Measurements from ENCODE around the gene PIGN. TPM values are rescaled to one million over a fixed set of nuclear protein-coding genes. Genes with fewer than 3 reads are reported as not detected.

PIGN gene
- polyA plus RNA-seq, 1 donor from 2014 or later, result 8.7 TPM

DNA sequence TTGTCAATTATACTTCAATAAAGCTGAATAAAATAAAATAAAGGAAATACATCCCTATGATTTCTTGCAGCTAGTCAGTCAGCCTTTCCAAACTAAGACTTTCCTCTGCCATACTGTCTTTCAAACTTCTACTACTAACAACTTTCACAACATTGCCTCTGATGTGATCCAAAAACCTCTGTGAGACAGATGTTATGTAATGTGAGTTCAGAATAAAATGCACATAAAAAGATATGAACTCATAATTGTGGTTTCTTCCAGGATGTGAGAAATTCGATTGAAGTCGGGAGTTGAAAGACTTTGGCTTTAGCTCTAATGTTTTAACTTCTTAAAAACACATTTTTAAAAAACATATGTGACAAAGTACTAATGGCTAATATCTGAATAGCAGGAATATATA, 98.7 kb downstream of the PIGN start:
- Histone ChIP-seq H3K9ac (ENCODE audit: low read length) (no peak overlapping the region), H3K9me3 (ENCODE audit: low read length) (no peaks in the 10 kb centered on the region), H3K4me2 (ENCODE audit: low read length) (no peak overlapping the region), H3F3A (ENCODE audit: insufficient read depth, low read length, poor library complexity, severe bottlenecking) (no peaks in the 10 kb centered on the region), H3K9me2 (ENCODE audit: insufficient read depth, low read length) (no peaks in the 10 kb centered on the region), H3K27me3 (ENCODE audit: insufficient read depth, low read depth, low read length) (no peaks in the 10 kb centered on the region), H2AFZ (ENCODE audit: low read depth, low read length) (no peak overlapping the region), H3K79me2 (replicated peaks; ENCODE audit: insufficient read depth, low read length) (no peaks in the 10 kb centered on the region), H3K4me3 (ENCODE audit: low read length) (no peak overlapping the region), H4K20me1 (ENCODE audit: insufficient read depth) (no peaks in the 10 kb centered on the region), H3K36me3 (ENCODE audit: insufficient read depth, low read length) (no peaks in the 10 kb centered on the region), H3K27ac (ENCODE audit: low read length) (no peak overlapping the region)
- TF ChIP-seq EP300 (conservative IDR thresholded peaks at IDR 0.05; ENCODE audit: poor library complexity, severe bottlenecking) (no peak), TAF1 (IDR thresholded peaks at IDR 0.05; ENCODE audit: low read depth) (no peak), RAD21 (conservative IDR thresholded peaks at IDR 0.05) (no peak), SMC3 (conservative IDR thresholded peaks at IDR 0.05; ENCODE audit: poor library complexity) (no peak), EZH2 (IDR thresholded peaks at IDR 0.05; ENCODE audit: borderline replicate concordance, insufficient read depth, low read length, poor library complexity, severe bottlenecking) (no peak), POLR2AphosphoS5 (IDR thresholded peaks at IDR 0.05) (no peak)

DNA sequence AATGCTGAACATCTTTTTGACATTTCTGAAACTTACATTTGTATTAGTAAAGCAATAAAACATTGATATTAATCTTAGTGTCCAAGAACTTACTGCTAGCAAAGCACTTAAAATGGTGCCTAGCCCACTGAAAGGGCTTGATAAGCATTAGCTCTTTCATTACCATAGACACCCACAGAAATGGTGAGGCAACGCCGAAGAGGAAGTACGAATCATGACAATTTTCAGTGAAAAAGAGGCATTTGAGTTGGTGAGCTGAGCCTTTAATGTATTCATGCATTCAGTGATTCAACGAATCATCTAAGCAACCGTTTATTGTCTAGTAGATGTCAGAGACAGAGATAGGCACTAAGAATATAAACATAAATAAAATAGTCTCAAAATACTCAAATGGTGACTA, 101.1 kb downstream of the PIGN start:
- no peaks in the 10 kb centered on the region for H3K36me3 ChIP-seq (ENCODE audit: insufficient read depth, low read length)
- H3K27me3 ChIP-seq (ENCODE audit: insufficient read depth, low read depth, low read length), result no peaks in the 10 kb centered on the region

DNA sequence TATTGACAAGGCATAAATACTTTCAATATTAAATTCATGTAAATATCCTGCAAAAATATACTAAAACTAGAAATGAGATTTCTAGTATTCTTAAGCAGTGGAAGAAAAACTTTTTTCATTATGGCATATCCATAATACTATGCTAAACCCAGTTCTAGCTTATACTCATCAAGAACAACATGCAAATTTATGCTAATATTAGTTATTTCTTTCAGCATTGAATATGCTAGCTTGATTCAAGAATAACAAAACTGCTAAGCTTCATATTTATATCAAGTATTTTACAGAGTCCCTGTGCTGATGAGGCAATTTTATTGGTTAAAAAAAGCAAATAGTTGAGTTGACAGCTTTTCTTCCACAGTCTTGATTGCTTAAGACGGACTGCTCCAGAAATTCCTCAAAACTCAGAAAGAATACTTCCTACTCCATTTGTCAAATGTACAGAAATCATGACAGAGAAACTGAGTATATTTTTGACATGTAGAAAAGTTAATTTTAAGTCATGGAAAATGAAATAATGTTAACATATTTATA, 105.0 kb downstream of the PIGN start:
- H3K27ac ChIP-seq (ENCODE audit: low read length), result no peak overlapping the region
- no peaks in the 10 kb centered on the region for H3K79me2 ChIP-seq (replicated peaks; ENCODE audit: insufficient read depth, low read length)
- TF ChIP-seq POLR2AphosphoS5 (IDR thresholded peaks at IDR 0.05) (no peak), TAF1 (IDR thresholded peaks at IDR 0.05; ENCODE audit: low read depth) (no peak), MXI1 (conservative IDR thresholded peaks at IDR 0.05; ENCODE audit: poor library complexity, severe bottlenecking) (no peak), EP300 (conservative IDR thresholded peaks at IDR 0.05; ENCODE audit: poor library complexity, severe bottlenecking) (no peak), RAD21 (conservative IDR thresholded peaks at IDR 0.05) (no peak), SMC3 (conservative IDR thresholded peaks at IDR 0.05; ENCODE audit: poor library complexity) (no peak), EZH2 (IDR thresholded peaks at IDR 0.05; ENCODE audit: borderline replicate concordance, insufficient read depth, low read length, poor library complexity, severe bottlenecking) (no peak)
- TF ChIP-seq, protein P1, sequence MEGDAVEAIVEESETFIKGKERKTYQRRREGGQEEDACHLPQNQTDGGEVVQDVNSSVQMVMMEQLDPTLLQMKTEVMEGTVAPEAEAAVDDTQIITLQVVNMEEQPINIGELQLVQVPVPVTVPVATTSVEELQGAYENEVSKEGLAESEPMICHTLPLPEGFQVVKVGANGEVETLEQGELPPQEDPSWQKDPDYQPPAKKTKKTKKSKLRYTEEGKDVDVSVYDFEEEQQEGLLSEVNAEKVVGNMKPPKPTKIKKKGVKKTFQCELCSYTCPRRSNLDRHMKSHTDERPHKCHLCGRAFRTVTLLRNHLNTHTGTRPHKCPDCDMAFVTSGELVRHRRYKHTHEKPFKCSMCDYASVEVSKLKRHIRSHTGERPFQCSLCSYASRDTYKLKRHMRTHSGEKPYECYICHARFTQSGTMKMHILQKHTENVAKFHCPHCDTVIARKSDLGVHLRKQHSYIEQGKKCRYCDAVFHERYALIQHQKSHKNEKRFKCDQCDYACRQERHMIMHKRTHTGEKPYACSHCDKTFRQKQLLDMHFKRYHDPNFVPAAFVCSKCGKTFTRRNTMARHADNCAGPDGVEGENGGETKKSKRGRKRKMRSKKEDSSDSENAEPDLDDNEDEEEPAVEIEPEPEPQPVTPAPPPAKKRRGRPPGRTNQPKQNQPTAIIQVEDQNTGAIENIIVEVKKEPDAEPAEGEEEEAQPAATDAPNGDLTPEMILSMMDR (IDR thresholded peaks at IDR 0.05; ENCODE audit: poor library complexity, severe bottlenecking), result no peak
- TF ChIP-seq, protein P2, sequence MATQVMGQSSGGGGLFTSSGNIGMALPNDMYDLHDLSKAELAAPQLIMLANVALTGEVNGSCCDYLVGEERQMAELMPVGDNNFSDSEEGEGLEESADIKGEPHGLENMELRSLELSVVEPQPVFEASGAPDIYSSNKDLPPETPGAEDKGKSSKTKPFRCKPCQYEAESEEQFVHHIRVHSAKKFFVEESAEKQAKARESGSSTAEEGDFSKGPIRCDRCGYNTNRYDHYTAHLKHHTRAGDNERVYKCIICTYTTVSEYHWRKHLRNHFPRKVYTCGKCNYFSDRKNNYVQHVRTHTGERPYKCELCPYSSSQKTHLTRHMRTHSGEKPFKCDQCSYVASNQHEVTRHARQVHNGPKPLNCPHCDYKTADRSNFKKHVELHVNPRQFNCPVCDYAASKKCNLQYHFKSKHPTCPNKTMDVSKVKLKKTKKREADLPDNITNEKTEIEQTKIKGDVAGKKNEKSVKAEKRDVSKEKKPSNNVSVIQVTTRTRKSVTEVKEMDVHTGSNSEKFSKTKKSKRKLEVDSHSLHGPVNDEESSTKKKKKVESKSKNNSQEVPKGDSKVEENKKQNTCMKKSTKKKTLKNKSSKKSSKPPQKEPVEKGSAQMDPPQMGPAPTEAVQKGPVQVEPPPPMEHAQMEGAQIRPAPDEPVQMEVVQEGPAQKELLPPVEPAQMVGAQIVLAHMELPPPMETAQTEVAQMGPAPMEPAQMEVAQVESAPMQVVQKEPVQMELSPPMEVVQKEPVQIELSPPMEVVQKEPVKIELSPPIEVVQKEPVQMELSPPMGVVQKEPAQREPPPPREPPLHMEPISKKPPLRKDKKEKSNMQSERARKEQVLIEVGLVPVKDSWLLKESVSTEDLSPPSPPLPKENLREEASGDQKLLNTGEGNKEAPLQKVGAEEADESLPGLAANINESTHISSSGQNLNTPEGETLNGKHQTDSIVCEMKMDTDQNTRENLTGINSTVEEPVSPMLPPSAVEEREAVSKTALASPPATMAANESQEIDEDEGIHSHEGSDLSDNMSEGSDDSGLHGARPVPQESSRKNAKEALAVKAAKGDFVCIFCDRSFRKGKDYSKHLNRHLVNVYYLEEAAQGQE (IDR thresholded peaks at IDR 0.05; ENCODE audit: borderline replicate concordance), result no peak
- H2AFZ ChIP-seq (ENCODE audit: low read depth, low read length), result no peak overlapping the region
- H3K36me3 ChIP-seq (ENCODE audit: insufficient read depth, low read length), result no peaks in the 10 kb centered on the region
- no peaks in the 10 kb centered on the region for H3K27me3 ChIP-seq (ENCODE audit: insufficient read depth, low read depth, low read length)
- no peaks in the 10 kb centered on the region for H3K9me2 ChIP-seq (ENCODE audit: insufficient read depth, low read length)
- H3K4me2 ChIP-seq (ENCODE audit: low read length), result no peak overlapping the region
- no peaks in the 10 kb centered on the region for H3F3A ChIP-seq (ENCODE audit: insufficient read depth, low read length, poor library complexity, severe bottlenecking)
- H3K4me3 ChIP-seq (ENCODE audit: low read length), result no peak overlapping the region
- H3K9ac ChIP-seq (ENCODE audit: low read length), result no peak overlapping the region
- no peaks in the 10 kb centered on the region for H4K20me1 ChIP-seq (ENCODE audit: insufficient read depth)
- no peaks in the 10 kb centered on the region for H3K9me3 ChIP-seq (ENCODE audit: low read length)

More for the DNA sequence above, 101.1 kb downstream of the PIGN start:
- TF ChIP-seq RAD21 (conservative IDR thresholded peaks at IDR 0.05) (no peak), EP300 (conservative IDR thresholded peaks at IDR 0.05; ENCODE audit: poor library complexity, severe bottlenecking) (peak; percentile 43)
- Histone ChIP-seq H2AFZ (ENCODE audit: low read depth, low read length) (no peak overlapping the region), H3K4me2 (ENCODE audit: low read length) (no peak overlapping the region), H3K9ac (ENCODE audit: low read length) (no peak overlapping the region), H4K20me1 (ENCODE audit: insufficient read depth) (no peaks in the 10 kb centered on the region), H3K9me3 (ENCODE audit: low read length) (no peaks in the 10 kb centered on the region), H3K79me2 (replicated peaks; ENCODE audit: insufficient read depth, low read length) (no peaks in the 10 kb centered on the region), H3K4me3 (ENCODE audit: low read length) (no peak overlapping the region), H3F3A (ENCODE audit: insufficient read depth, low read length, poor library complexity, severe bottlenecking) (no peaks in the 10 kb centered on the region), H3K9me2 (ENCODE audit: insufficient read depth, low read length) (no peaks in the 10 kb centered on the region), H3K27ac (ENCODE audit: low read length) (no peak overlapping the region)

Measured in neural cell (in vitro differentiated cells).